ENCODE measurements around the gene PPP1R16B.

The PPP1R16B gene

GRCh38 chr20:38889050-38889449 lies 83.6 kb downstream of the PPP1R16B start:
- Histone ChIP-seq H3K27me3 (ENCODE audit: control insufficient read depth in 1 of 2, insufficient read depth in 2 of 2, low read length in 2 of 2) (peaks cover 4 to 24% of the 10 kb centered on the region in 2 donors), H3K36me3 (ENCODE audit: control insufficient read depth in 2 of 2, insufficient read depth in 2 of 2, low read length in 2 of 2) (no peaks in the 10 kb centered on the region), H3K4me3 (ENCODE audit: low read length in 2 of 2) (no peak overlapping the region), H3K4me1 (ENCODE audit: control insufficient read depth, insufficient read depth, low read length) (peaks cover under 1% of the 10 kb centered on the region), H3K27ac (ENCODE audit: low read length) (no peak overlapping the region), H3K9ac (ENCODE audit: low read length in 2 of 2) (no peak overlapping the region), H3K9me3 (ENCODE audit: control insufficient read depth in 2 of 2, low read length in 2 of 2) (no peaks in the 10 kb centered on the region)

- H3K9ac ChIP-seq (ENCODE audit: low read length in 2 of 2), result no peak overlapping the region
- peaks cover 9 to 21% of the 10 kb centered on the region in 2 donors for H3K27me3 ChIP-seq (ENCODE audit: control insufficient read depth in 1 of 2, insufficient read depth in 2 of 2, low read length in 2 of 2)
- no peaks in the 10 kb centered on the region for H3K9me3 ChIP-seq (ENCODE audit: control insufficient read depth in 2 of 2, low read length in 2 of 2)
- H3K36me3 ChIP-seq (ENCODE audit: control insufficient read depth in 2 of 2, insufficient read depth in 2 of 2, low read length in 2 of 2), result no peaks in the 10 kb centered on the region
- no peak overlapping the region for H3K27ac ChIP-seq (ENCODE audit: low read length)
- no peak overlapping the region for H3K4me3 ChIP-seq (ENCODE audit: low read length in 2 of 2)
- H3K4me1 ChIP-seq (ENCODE audit: control insufficient read depth, insufficient read depth, low read length), result peaks cover 4% of the 10 kb centered on the region
These were observed 84.4 kb downstream of the PPP1R16B start for GRCh38 chr20:38889792-38890496.

DNA sequence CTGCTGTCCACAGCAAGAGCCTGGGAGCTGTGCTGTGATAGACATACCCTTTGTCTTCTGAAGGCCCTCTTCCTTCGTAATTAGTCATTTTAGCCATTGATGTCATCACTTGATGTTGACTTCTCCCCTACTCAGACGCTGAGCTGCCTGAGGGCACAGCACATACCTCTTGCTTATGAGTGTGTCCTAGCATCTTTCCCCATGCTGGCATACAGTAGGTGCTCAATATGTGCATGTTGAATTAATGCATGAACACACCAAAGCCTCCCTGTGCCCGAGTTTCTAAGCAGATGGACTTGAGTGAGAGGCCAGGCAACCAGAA lies 85.0 kb downstream of the PPP1R16B start:
- no peaks in the 10 kb centered on the region for H3K36me3 ChIP-seq (ENCODE audit: control insufficient read depth in 2 of 2, insufficient read depth in 2 of 2, low read length in 2 of 2)
- H3K9me3 ChIP-seq (ENCODE audit: control insufficient read depth in 2 of 2, low read length in 2 of 2), result no peaks in the 10 kb centered on the region
- H3K27me3 ChIP-seq (ENCODE audit: control insufficient read depth in 1 of 2, insufficient read depth in 2 of 2, low read length in 2 of 2), result peaks cover 9 to 21% of the 10 kb centered on the region in 2 donors
- H3K4me3 ChIP-seq (ENCODE audit: low read length in 2 of 2), result no peak overlapping the region
- H3K27ac ChIP-seq (ENCODE audit: low read length), result no peak overlapping the region
- H3K9ac ChIP-seq (ENCODE audit: low read length in 2 of 2), result no peak overlapping the region
- peaks cover 4% of the 10 kb centered on the region for H3K4me1 ChIP-seq (ENCODE audit: control insufficient read depth, insufficient read depth, low read length)

DNA sequence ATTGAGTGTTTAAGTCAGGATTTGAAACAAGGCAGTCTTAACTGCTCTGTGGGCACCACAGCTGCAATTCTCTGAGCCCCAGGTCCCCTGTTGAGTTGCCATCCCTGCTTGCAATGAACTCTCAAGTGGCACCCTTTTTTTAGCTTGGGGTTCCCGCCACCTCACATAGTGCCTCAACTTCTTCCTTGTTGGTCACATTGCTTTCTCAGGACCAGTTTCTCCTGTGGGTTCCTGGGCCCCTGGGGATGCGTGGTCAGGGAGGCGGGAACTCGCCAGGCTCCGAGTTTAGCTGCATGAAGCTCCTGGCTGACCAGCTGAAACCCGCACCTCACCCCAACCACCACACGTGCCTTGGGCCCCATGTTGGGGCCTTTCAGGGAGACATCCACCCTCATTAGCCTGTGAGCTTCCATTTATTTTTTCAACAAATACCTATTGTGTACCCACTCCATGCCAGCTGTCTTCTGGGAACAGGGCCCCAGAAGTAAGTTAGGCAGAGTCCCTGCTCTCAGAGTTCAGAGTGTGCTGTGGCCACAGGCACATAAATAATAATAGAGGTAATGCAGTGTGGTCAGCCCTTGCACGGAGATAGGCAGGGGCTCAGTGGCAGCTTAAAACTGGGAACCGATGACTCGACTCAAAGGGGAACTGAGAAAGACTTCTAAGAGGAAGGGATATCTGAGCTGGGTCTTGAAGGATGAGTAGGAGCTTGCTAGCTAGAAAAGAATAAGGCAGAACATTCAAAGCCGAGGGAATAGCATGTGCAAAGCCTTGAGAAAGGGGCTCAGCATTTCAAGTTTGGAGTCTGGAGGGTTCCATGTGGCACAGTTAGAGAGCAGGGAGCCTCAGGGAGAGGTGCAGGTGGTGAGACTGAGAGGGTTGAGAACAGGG lies 86.8 kb downstream of the PPP1R16B start:
- H3K9me3 ChIP-seq (ENCODE audit: control insufficient read depth in 2 of 2, low read length in 2 of 2), result no peaks in the 10 kb centered on the region
- H3K36me3 ChIP-seq (ENCODE audit: control insufficient read depth in 2 of 2, insufficient read depth in 2 of 2, low read length in 2 of 2), result no peaks in the 10 kb centered on the region
- H3K9ac ChIP-seq (ENCODE audit: low read length in 2 of 2), result no peak overlapping the region
- peaks cover 9 to 21% of the 10 kb centered on the region in 2 donors for H3K27me3 ChIP-seq (ENCODE audit: control insufficient read depth in 1 of 2, insufficient read depth in 2 of 2, low read length in 2 of 2)
- no peak overlapping the region for H3K4me3 ChIP-seq (ENCODE audit: low read length in 2 of 2)
- peaks cover 4% of the 10 kb centered on the region for H3K4me1 ChIP-seq (ENCODE audit: control insufficient read depth, insufficient read depth, low read length)
- no peak overlapping the region for H3K27ac ChIP-seq (ENCODE audit: low read length)

DNA sequence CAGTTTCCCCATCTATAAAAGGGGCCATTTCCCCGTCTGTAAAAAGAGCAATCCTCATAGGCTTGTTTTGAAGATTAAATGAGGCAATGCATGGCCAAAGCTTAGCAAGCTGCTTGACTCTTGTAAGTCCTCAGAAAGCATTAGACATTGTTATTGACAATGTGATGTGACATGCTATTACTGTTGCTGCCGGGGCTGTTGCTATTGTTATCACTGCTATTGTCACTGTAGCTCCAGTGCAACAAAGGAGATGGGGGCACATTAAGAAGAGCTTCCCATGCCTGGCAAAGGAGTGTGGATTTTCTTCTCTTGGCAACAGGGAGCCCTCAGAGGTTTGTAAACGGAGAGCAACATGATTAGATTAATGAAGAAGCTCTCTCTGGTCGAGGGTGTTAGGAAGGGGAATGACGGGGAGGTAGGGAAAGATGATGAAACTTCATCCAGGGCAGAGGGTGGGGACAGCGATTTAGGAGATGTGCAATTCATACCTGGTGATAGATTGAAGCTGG lies 87.6 kb downstream of the PPP1R16B start:
- H3K9me3 ChIP-seq (ENCODE audit: control insufficient read depth in 2 of 2, low read length in 2 of 2), result no peaks in the 10 kb centered on the region
- no peak overlapping the region for H3K9ac ChIP-seq (ENCODE audit: low read length in 2 of 2)
- H3K4me3 ChIP-seq (ENCODE audit: low read length in 2 of 2), result no peak overlapping the region
- H3K36me3 ChIP-seq (ENCODE audit: control insufficient read depth in 2 of 2, insufficient read depth in 2 of 2, low read length in 2 of 2), result no peaks in the 10 kb centered on the region
- peaks cover 11 to 21% of the 10 kb centered on the region in 2 donors for H3K27me3 ChIP-seq (ENCODE audit: control insufficient read depth in 1 of 2, insufficient read depth in 2 of 2, low read length in 2 of 2)
- peaks cover 4% of the 10 kb centered on the region for H3K4me1 ChIP-seq (ENCODE audit: control insufficient read depth, insufficient read depth, low read length)
- H3K27ac ChIP-seq (ENCODE audit: low read length), result no peak overlapping the region

GRCh38 chr20:38893565-38894090 lies 88.1 kb downstream of the PPP1R16B start:
- H3K4me1 ChIP-seq (ENCODE audit: control insufficient read depth, insufficient read depth, low read length), result peaks cover 4% of the 10 kb centered on the region
- H3K9me3 ChIP-seq (ENCODE audit: control insufficient read depth in 2 of 2, low read length in 2 of 2), result no peaks in the 10 kb centered on the region
- H3K4me3 ChIP-seq (ENCODE audit: low read length in 2 of 2), result no peak overlapping the region
- H3K27me3 ChIP-seq (ENCODE audit: control insufficient read depth in 1 of 2, insufficient read depth in 2 of 2, low read length in 2 of 2), result peaks cover 12 to 17% of the 10 kb centered on the region in 2 donors
- H3K36me3 ChIP-seq (ENCODE audit: control insufficient read depth in 2 of 2, insufficient read depth in 2 of 2, low read length in 2 of 2), result no peaks in the 10 kb centered on the region
- no peak overlapping the region for H3K27ac ChIP-seq (ENCODE audit: low read length)
- no peak overlapping the region for H3K9ac ChIP-seq (ENCODE audit: low read length in 2 of 2)

- no peaks in the 10 kb centered on the region for H3K9me3 ChIP-seq (ENCODE audit: control insufficient read depth in 2 of 2, low read length in 2 of 2)
- H3K4me3 ChIP-seq (ENCODE audit: low read length in 2 of 2), result no peak overlapping the region
- no peak overlapping the region for H3K9ac ChIP-seq (ENCODE audit: low read length in 2 of 2)
- H3K27me3 ChIP-seq (ENCODE audit: control insufficient read depth in 1 of 2, insufficient read depth in 2 of 2, low read length in 2 of 2), result peaks cover 12 to 17% of the 10 kb centered on the region in 2 donors
- H3K4me1 ChIP-seq (ENCODE audit: control insufficient read depth, insufficient read depth, low read length), result peaks cover 4% of the 10 kb centered on the region
- H3K36me3 ChIP-seq (ENCODE audit: control insufficient read depth in 2 of 2, insufficient read depth in 2 of 2, low read length in 2 of 2), result no peaks in the 10 kb centered on the region
- H3K27ac ChIP-seq (ENCODE audit: low read length), result no peak overlapping the region
These were observed 88.8 kb downstream of the PPP1R16B start for GRCh38 chr20:38894091-38894847.

DNA sequence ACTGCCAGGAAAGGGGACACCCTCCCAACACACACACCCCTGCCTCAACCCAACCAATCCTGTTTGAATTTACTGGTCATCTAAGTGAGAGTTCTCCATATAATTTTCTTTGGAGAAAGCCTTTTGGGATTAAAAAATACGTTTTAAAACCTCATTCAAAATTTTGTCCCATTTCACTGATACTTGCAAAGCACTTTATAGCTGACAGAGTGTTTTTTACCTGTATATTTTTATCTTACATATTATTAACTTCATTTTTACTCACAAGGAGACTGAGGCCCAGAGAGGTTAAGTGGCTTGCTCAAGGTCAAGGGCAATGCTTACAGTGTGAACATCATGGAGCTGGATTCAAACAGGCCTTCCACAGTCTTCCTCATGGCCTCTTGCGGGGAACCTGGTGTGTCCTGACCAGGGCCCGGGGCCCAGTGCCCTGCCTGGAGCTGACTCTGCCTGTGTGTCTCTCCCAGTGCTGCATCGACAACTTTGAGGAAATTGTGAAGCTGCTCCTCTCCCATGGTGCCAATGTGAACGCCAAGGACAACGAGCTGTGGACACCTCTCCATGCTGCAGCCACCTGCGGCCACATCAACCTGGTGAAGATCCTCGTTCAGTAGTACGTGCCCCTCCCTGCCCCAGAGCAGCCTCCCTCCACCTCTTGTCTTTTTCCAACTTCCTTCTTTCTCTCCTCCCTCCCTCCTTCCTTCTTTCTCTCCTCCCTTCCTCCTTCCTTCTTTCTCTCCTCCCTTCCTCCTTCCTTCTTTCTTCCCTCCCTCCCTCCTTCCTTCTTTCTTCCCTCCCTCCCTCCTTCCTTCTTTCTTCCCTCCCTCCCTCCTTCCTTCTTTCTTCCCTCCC lies 89.8 kb downstream of the PPP1R16B start:
- Histone ChIP-seq H3K27me3 (ENCODE audit: control insufficient read depth in 1 of 2, insufficient read depth in 2 of 2, low read length in 2 of 2) (peaks cover 10 to 12% of the 10 kb centered on the region in 2 donors), H3K4me1 (ENCODE audit: control insufficient read depth, insufficient read depth, low read length) (peaks cover 4% of the 10 kb centered on the region), H3K9ac (ENCODE audit: low read length in 2 of 2) (no peak overlapping the region), H3K36me3 (ENCODE audit: control insufficient read depth in 2 of 2, insufficient read depth in 2 of 2, low read length in 2 of 2) (no peaks in the 10 kb centered on the region), H3K27ac (ENCODE audit: low read length) (no peak overlapping the region), H3K4me3 (ENCODE audit: low read length in 2 of 2) (no peak overlapping the region), H3K9me3 (ENCODE audit: control insufficient read depth in 2 of 2, low read length in 2 of 2) (no peaks in the 10 kb centered on the region)

- no peak overlapping the region for H3K9ac ChIP-seq (ENCODE audit: low read length in 2 of 2)
- H3K27ac ChIP-seq (ENCODE audit: low read length), result no peak overlapping the region
- no peaks in the 10 kb centered on the region for H3K9me3 ChIP-seq (ENCODE audit: control insufficient read depth in 2 of 2, low read length in 2 of 2)
- no peak overlapping the region for H3K4me3 ChIP-seq (ENCODE audit: low read length in 2 of 2)
- peaks cover 4% of the 10 kb centered on the region for H3K4me1 ChIP-seq (ENCODE audit: control insufficient read depth, insufficient read depth, low read length)
- peaks cover 8 to 9% of the 10 kb centered on the region in 2 donors for H3K27me3 ChIP-seq (ENCODE audit: control insufficient read depth in 1 of 2, insufficient read depth in 2 of 2, low read length in 2 of 2)
- no peaks in the 10 kb centered on the region for H3K36me3 ChIP-seq (ENCODE audit: control insufficient read depth in 2 of 2, insufficient read depth in 2 of 2, low read length in 2 of 2)
These were observed 90.6 kb downstream of the PPP1R16B start for GRCh38 chr20:38896009-38896594.

Measured in stomach smooth muscle (tissue), 2 donors.